ENCODE results near the gene HSP90AA1. TPM values are rescaled to one million over a fixed set of nuclear protein-coding genes. Genes with fewer than 3 reads are reported as not detected.

Gene HSP90AA1
- total and polyA plus RNA-seq, 8 donors: 103 to 279 (median 224) TPM

GRCh38 chr14:102126807-102127455 lies 40.1 kb upstream of the HSP90AA1 start:
- Histone ChIP-seq H3K36me3 (no peaks in the 10 kb centered on the region), H3K4me3 (no peak overlapping the region), H3K4me1 (no peaks in the 10 kb centered on the region), H3K27ac (no peak overlapping the region), H3K9me3 (no peaks in the 10 kb centered on the region), H3K27me3 (no peaks in the 10 kb centered on the region)
- no peak for TF ChIP-seq POLR2AphosphoS5 (IDR thresholded peaks at IDR 0.05)
- no peak for TF ChIP-seq CTCF (IDR thresholded peaks at IDR 0.05)
- TF ChIP-seq EP300 (IDR thresholded peaks at IDR 0.05): no peak
- TF ChIP-seq POLR2A (IDR thresholded peaks at IDR 0.05): no peak
- DNase-seq: no peak
- WGBS, 5 donors: 81 to 84% (median 83%) methylated on average over 5 of the region's 5 CpGs
- intact Hi-C loops (cut with DNase I; ENCODE audit: low total_unique reads): no loop called here

GRCh38 chr14:102125546-102125945 lies 38.7 kb upstream of the HSP90AA1 start:
- Histone ChIP-seq H3K27ac (no peak overlapping the region), H3K36me3 (no peaks in the 10 kb centered on the region), H3K4me3 (no peak overlapping the region), H3K9me3 (no peaks in the 10 kb centered on the region), H3K4me1 (no peaks in the 10 kb centered on the region), H3K27me3 (no peaks in the 10 kb centered on the region)
- WGBS, 5 donors: 44 to 72% (median 59%) methylated on average over 5 of the region's 5 CpGs
- intact Hi-C loops (cut with DNase I; ENCODE audit: low total_unique reads): no loop called here
- DNase-seq: peak in 1 of 2 donors; percentile 33
- no peak for TF ChIP-seq CTCF (IDR thresholded peaks at IDR 0.05)
- no peak for TF ChIP-seq EP300 (IDR thresholded peaks at IDR 0.05)
- TF ChIP-seq POLR2AphosphoS5 (IDR thresholded peaks at IDR 0.05): no peak
- TF ChIP-seq POLR2A (IDR thresholded peaks at IDR 0.05): no peak

GRCh38 chr14:102124419-102124818 lies 37.6 kb upstream of the HSP90AA1 start:
- intact Hi-C loops (cut with DNase I; ENCODE audit: low total_unique reads): no loop called here
- no peak for TF ChIP-seq POLR2A (IDR thresholded peaks at IDR 0.05)
- TF ChIP-seq EP300 (IDR thresholded peaks at IDR 0.05): no peak
- no peak for TF ChIP-seq POLR2AphosphoS5 (IDR thresholded peaks at IDR 0.05)
- TF ChIP-seq CTCF (IDR thresholded peaks at IDR 0.05): no peak
- H3K27ac ChIP-seq: no peak overlapping the region

DNA sequence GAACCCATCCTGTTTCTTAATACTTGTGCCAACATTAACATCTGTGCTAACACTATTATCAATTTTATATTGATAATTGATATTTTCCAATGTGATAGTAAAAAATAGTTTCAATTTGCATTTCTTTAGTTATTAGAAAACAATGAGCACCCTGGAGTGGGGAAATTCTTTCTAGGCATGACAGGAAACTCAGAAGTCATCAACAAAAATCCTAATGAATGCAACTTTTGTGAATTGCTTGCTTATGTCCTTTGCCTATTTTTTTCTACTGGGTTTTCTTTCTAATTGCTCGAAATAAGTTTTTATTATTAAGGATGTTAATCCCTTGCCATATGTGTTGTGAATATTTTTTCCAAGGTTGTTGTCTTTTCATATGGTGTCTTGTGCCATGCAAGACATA lies 34.7 kb upstream of the HSP90AA1 start:
- intact Hi-C loops (cut with DNase I; ENCODE audit: low total_unique reads): no loop called here
- H3K27me3 ChIP-seq: no peaks in the 10 kb centered on the region
- TF ChIP-seq POLR2A (IDR thresholded peaks at IDR 0.05): no peak
- TF ChIP-seq EP300 (IDR thresholded peaks at IDR 0.05): no peak
- no peak for TF ChIP-seq CTCF (IDR thresholded peaks at IDR 0.05)
- no peak for TF ChIP-seq POLR2AphosphoS5 (IDR thresholded peaks at IDR 0.05)

More at GRCh38 chr14:102124419-102124818, 37.6 kb upstream of the HSP90AA1 start:
- Histone ChIP-seq H3K36me3 (no peaks in the 10 kb centered on the region), H3K4me1 (no peaks in the 10 kb centered on the region), H3K9me3 (no peaks in the 10 kb centered on the region), H3K4me3 (no peak overlapping the region), H3K27me3 (no peaks in the 10 kb centered on the region)
- DNase-seq: no peak

More for the DNA sequence above, 34.7 kb upstream of the HSP90AA1 start:
- 73 to 88% (median 85%) methylated on average over 1 of the region's 1 CpG for WGBS, 5 donors
- DNase-seq: no peak
- no peaks in the 10 kb centered on the region for H3K9me3 ChIP-seq
- no peaks in the 10 kb centered on the region for H3K4me1 ChIP-seq
- H3K36me3 ChIP-seq: peaks cover 0 to 12% (median 1%) of the 10 kb centered on the region in 4 donors
- no peak overlapping the region for H3K27ac ChIP-seq
- H3K4me3 ChIP-seq: no peak overlapping the region
